HepG2 (cell line): Measurements from ENCODE around the gene CCNT2. TPM values are rescaled to one million over a fixed set of nuclear protein-coding genes. Genes with fewer than 3 reads are reported as not detected.

ENCODE experiments used
- AGO2 ChIP-seq: fragments of 200-400 bp; formaldehyde crosslinking; optimal IDR thresholded peaks from 2 replicates; pipeline ENCODE3; 2017; ENCODE audit warnings: mild to moderate bottlenecking, low read depth, low read length, moderate library complexity
- BRD4 ChIP-seq: sonication (generic); formaldehyde crosslinking; IDR thresholded peaks from 2 replicates; pipeline ENCODE4 v1.4.0; 2020; ENCODE audit warnings: missing genetic modification reagents
- CERS6 ChIP-seq: sonication (generic); formaldehyde crosslinking; IDR thresholded peaks from 2 replicates; pipeline ENCODE4 v1.5.0; 2020; ENCODE audit warnings: missing genetic modification reagents
- CREM ChIP-seq, 2 experiments: sonication (generic) in 1 of 2; formaldehyde crosslinking in 1 of 2; IDR thresholded peaks; 2 replicates each; pipeline versions ENCODE4 v1.4.0 to v1.6.1; 2016 to 2020; ENCODE audit warnings: antibody characterized with exemption in 1 of 2, mild to moderate bottlenecking in 1 of 2, missing genetic modification reagents in 1 of 2
- ELF1 ChIP-seq: sonication (generic); formaldehyde crosslinking; IDR thresholded peaks from 2 replicates; pipeline ENCODE4 v1.4.0; 2020; ENCODE audit warnings: missing genetic modification reagents
- ESRRA ChIP-seq: sonication (generic); formaldehyde crosslinking; IDR thresholded peaks from 2 replicates; pipeline ENCODE4 v1.5.1; 2020; ENCODE audit warnings: mild to moderate bottlenecking, low read depth, missing genetic modification reagents
- FOXA1 ChIP-seq, 2 experiments: fragments of 450-650 bp in 1 of 2; sonication (generic) in 1 of 2; formaldehyde crosslinking in 1 of 2; IDR thresholded peaks; 2 replicates each; pipeline versions ENCODE4 v1.4.0 to v1.6.1; 2016 to 2020; ENCODE audit warnings: missing genetic modification reagents in 1 of 2
- GRHL1 ChIP-seq: sonication (generic); formaldehyde crosslinking; conservative IDR thresholded peaks from 2 replicates; pipeline ENCODE4 v1.8.0; 2022; ENCODE audit warnings: missing genetic modification reagents
- HIC2 ChIP-seq: sonication (generic); formaldehyde crosslinking; IDR thresholded peaks from 2 replicates; pipeline ENCODE4 v1.9.0; 2022; ENCODE audit warnings: low read depth, missing genetic modification reagents
- PHF21A ChIP-seq: sonication (generic); formaldehyde crosslinking; IDR thresholded peaks from 2 replicates; pipeline ENCODE4 v1.5.0; 2020; ENCODE audit warnings: mild to moderate bottlenecking, missing genetic modification reagents
- SIN3B ChIP-seq: fragments of 150-350 bp; IDR thresholded peaks from 2 replicates; pipeline ENCODE4 v1.6.1; 2014; ENCODE audit warnings: low read length
- TEAD2 ChIP-seq: sonication (generic); formaldehyde crosslinking; IDR thresholded peaks from 2 replicates; pipeline ENCODE4 v1.9.0; 2021; ENCODE audit warnings: missing genetic modification reagents
- THAP7 ChIP-seq: sonication (generic); formaldehyde crosslinking; IDR thresholded peaks from 2 replicates; pipeline ENCODE4 v1.8.1; 2023; ENCODE audit warnings: mild to moderate bottlenecking, missing genetic modification reagents
- TOE1 ChIP-seq: sonication (generic); formaldehyde crosslinking; IDR thresholded peaks from 2 replicates; pipeline ENCODE4 v1.4.0; 2020; ENCODE audit warnings: mild to moderate bottlenecking, missing genetic modification reagents
- ZBTB14 ChIP-seq: sonication (generic); formaldehyde crosslinking; IDR thresholded peaks from 2 replicates; pipeline ENCODE4 v1.4.0; 2020; ENCODE audit warnings: missing genetic modification reagents
- ZNF350 ChIP-seq: sonication (generic); formaldehyde crosslinking; IDR thresholded peaks from 2 replicates; pipeline ENCODE4 v1.4.0; 2020; ENCODE audit warnings: mild to moderate bottlenecking, low read depth, missing genetic modification reagents, borderline replicate concordance
- ZNF710 ChIP-seq: sonication (generic); formaldehyde crosslinking; IDR thresholded peaks from 2 replicates; pipeline ENCODE4 v1.5.0; 2020; ENCODE audit warnings: mild to moderate bottlenecking, missing genetic modification reagents, borderline replicate concordance
- ZNF747 ChIP-seq: sonication (generic); formaldehyde crosslinking; IDR thresholded peaks from 2 replicates; pipeline ENCODE4 v1.8.1; 2023; ENCODE audit warnings: missing genetic modification reagents, mild to moderate bottlenecking, borderline replicate concordance
- ZNF784 ChIP-seq: sonication (generic); formaldehyde crosslinking; IDR thresholded peaks from 2 replicates; pipeline ENCODE4 v1.5.1; 2020; ENCODE audit warnings: missing genetic modification reagents, mild to moderate bottlenecking, borderline replicate concordance
- polyA plus RNA-seq, 8 experiments: library from polyadenylated mRNA; depleted of rRNA in 3 of 8; stranded (reverse) in 7 of 8; unstranded in 1 of 8; fragments of >200 nt; fragmentation: Illumina TruSeq in 4 of 8; extraction: Trizol in 4 of 8; gene quantifications; 2 replicates each; pipeline versions ENCODE4 v1.2.1 to v1.2.3, GENCODE V29; 2011 to 2016; ENCODE audit warnings: low read depth in 4 of 8, missing spikeins in 1 of 8, mixed read lengths in 1 of 8; ENCODE audit not compliant: insufficient read depth in 1 of 8
- total RNA-seq, 5 experiments: library from RNA; depleted of rRNA; stranded (reverse); fragments of >200 nt; fragmentation: Illumina TruSeq; extraction: Trizol; gene quantifications; 2 replicates each; pipeline ENCODE4 v1.2.3, GENCODE V29; 2016; ENCODE audit warnings: low read depth in 1 of 5

The CCNT2 gene
- total and polyA plus RNA-seq, 2 of the 13 experiments (the other 11 are each of a cell fraction or from before 2014, with no cell fraction given) = 22.1 to 34.4 TPM

- TF ChIP-seq ELF1 (no peak; the same call in 1 of the 2 replicates), ZNF747 (CRISPR knock-in tag) (peak; percentile 48; the same call in 1 of the 2 replicates), THAP7 (no peak; the same call in 1 of the 2 replicates), AGO2 (no peak), TOE1 (no peak), FOXA1 (IDR thresholded peaks at IDR 0.05) (no peak), FOXA1 (CRISPR knock-in tag; IDR thresholded peaks at IDR 0.05) (no peak), CREM (IDR thresholded peaks at IDR 0.05) (peak; percentile 5; the same call in 1 of the 2 replicates), CREM (CRISPR knock-in tag; IDR thresholded peaks at IDR 0.05) (no peak), SIN3B (no peak), ZNF710 (CRISPR knock-in tag) (no peak), HIC2 (CRISPR knock-in tag) (no peak; the same call in 1 of the 2 replicates), PHF21A (no peak), TEAD2 (CRISPR knock-in tag) (no peak), ESRRA (CRISPR knock-in tag) (peak; percentile 26; the same call in 1 of the 2 replicates), CERS6 (CRISPR knock-in tag) (no peak), BRD4 (CRISPR knock-in tag) (peak; percentile 72), ZNF350 (CRISPR knock-in tag) (no peak; the same call in 1 of the 2 replicates), GRHL1 (CRISPR knock-in tag) (no peak), ZNF784 (CRISPR knock-in tag) (no peak), ZBTB14 (peak; percentile 4; the same call in 1 of the 2 replicates)
Measured at GRCh38 chr2:134917888-134918525, 615 bp upstream of the CCNT2 start (continued).
